GM21737 (cell line): ENCODE data around the gene RPP40.

ENCODE experiments used
- ATAC-seq: cut with Tn5 transposase; IDR thresholded peaks from one replicate; pipeline ENCODE4 v1.9.1; 2021; ENCODE audit warnings: mild to moderate bottlenecking, moderate library complexity; ENCODE audit not compliant: unreplicated experiment

The RPP40 gene

GRCh38 chr6:4971851-4972250 is 32.0 kb downstream of the RPP40 start:
- no peak for ATAC-seq

- ATAC-seq = no peak
These were observed 33.0 kb downstream of the RPP40 start for GRCh38 chr6:4970739-4971395.

- no peak for ATAC-seq
These were observed 34.1 kb downstream of the RPP40 start for GRCh38 chr6:4969609-4970285.

- ATAC-seq = no peak
These were observed 36.4 kb downstream of the RPP40 start for GRCh38 chr6:4967301-4968030.

GRCh38 chr6:4965562-4966389 is 38.1 kb downstream of the RPP40 start:
- no peak for ATAC-seq

- no peak for ATAC-seq
These were observed 38.9 kb downstream of the RPP40 start for GRCh38 chr6:4964675-4965561.

GRCh38 chr6:4962905-4963304 is 40.9 kb downstream of the RPP40 start:
- ATAC-seq = no peak

GRCh38 chr6:4961322-4962168 is 42.3 kb downstream of the RPP40 start:
- no peak for ATAC-seq

- ATAC-seq = no peak
These were observed 45.2 kb downstream of the RPP40 start for GRCh38 chr6:4958624-4959023.

GRCh38 chr6:4957521-4958231 is 46.2 kb downstream of the RPP40 start:
- ATAC-seq = no peak

- ATAC-seq = no peak
These were observed 47.2 kb downstream of the RPP40 start for GRCh38 chr6:4956625-4957024.

- no peak for ATAC-seq
These were observed 50.4 kb downstream of the RPP40 start for GRCh38 chr6:4953440-4953839.

GRCh38 chr6:4950836-4951533 is 52.9 kb downstream of the RPP40 start:
- no peak for ATAC-seq

- ATAC-seq = no peak
These were observed 53.8 kb downstream of the RPP40 start for GRCh38 chr6:4950076-4950475.

- no peak for ATAC-seq
These were observed 54.9 kb downstream of the RPP40 start for GRCh38 chr6:4948781-4949450.

- ATAC-seq = no peak
These were observed 56.1 kb downstream of the RPP40 start for GRCh38 chr6:4947716-4948115.

GRCh38 chr6:4946521-4946920 is 57.3 kb downstream of the RPP40 start:
- no peak for ATAC-seq
